ENCODE results near the gene DAP.

Gene DAP

DNA sequence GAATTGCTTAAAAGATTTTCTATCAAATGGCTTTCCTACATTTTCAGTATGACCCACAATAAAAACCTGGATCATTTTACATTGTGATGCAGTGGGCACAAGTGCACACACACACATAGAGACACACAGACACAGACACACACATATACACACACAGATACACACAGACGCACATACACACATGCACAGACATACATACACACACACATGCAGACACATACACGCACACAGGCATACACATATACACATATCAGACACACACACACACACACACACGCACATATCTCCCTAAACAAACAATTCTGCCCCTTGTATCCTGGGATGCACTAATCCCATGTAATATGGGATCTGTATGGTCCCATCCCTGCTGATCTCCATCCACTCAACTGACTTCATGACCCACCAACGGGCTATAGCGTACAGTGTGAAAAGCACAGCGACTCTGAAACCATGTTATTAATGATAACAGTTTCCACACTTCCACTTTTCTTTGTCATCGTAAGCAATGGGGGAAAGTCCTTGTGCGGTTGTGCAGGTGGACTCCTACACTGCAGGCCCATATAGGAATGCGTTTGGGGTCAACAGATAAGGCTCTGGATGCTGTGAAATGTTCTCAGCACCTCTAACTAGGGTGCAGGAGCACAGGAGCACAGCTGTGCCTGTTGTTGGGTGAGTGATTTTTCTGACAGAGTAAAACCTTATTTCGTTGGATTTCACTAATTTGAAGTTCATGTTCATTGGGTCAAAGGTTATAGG, 52.7 kb downstream of the DAP start:
- no peak for DNase-seq

DNA sequence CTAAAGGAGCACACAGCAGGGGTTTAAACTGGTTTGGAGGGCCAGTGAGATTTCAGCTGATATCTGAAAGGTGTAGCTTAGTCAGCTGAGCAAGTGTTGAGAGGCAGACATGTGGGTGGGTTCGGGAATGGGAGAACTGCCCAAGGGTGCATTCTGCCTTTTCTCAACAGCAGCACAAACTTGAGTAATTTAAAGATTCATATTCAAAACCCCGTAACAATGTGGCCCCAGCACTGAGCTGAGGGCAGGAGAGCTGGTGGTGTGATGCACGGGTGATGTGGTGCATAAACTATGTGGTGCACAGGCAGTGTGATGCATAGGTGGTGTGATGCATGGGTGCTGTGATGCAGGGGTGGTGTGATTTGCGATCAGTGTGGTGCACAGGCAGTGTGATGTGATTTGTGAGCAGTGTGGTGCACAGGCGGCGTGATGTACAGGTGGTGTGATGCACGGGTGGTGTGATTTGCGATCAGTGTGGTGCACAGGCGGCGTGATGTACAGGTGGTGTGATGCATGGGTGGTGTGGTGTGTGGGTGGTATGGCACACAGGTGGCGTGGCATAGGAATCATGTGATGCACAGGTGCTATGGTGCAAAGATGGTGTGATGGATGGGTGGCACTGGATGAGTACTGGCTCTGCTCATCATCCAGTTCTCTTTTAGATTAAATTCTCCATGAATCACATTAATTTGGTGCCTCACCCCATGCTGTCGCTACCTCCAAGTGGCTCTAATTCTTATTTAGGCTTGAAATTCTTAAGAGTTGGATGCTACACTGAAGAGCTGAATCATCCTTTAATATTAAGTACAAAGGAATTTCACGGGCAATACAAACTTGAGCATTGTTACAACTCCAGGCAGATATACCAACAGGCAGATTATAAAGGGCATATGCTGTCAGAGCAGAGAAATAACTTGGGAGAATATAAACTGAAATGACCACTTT, 53.6 kb downstream of the DAP start:
- no peak for DNase-seq

DNA sequence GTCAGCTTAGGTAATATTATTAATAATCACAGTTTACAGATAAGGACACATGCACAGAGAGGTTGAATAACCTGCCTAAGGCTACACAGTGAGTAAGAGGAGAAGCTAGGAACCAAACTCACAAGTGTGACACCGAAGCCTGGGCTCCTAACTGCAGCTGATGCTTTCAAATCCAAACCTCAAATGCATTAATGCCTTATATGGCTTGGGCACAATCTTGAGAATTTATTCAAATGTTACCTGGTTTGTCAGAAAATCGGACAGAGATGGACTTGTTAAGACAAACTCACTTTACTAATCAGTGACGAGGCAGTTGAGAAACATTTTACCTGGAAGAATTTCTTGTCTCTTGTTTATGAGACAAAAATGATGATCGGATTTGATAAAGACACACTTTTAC, 54.7 kb downstream of the DAP start:
- DNase-seq: no peak

DNA sequence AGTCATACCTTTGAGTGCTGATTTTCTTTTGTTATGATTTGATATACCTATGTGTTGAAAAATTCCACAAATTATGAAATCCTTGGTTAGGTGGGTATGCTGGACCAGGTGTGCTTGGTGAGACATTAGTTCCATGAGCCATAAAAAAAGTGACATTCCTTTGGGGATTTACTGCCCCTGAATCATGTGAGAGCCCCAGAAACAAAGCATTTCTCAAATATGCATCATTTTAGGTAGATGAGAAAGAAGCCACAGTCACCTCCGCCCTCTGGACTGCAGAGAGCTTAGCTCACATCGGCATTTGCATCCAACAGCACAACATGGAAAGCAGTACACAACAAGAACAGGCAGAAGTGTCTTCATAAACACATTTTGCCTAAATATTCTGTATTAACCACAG, 55.3 kb downstream of the DAP start:
- no peak for DNase-seq

DNA sequence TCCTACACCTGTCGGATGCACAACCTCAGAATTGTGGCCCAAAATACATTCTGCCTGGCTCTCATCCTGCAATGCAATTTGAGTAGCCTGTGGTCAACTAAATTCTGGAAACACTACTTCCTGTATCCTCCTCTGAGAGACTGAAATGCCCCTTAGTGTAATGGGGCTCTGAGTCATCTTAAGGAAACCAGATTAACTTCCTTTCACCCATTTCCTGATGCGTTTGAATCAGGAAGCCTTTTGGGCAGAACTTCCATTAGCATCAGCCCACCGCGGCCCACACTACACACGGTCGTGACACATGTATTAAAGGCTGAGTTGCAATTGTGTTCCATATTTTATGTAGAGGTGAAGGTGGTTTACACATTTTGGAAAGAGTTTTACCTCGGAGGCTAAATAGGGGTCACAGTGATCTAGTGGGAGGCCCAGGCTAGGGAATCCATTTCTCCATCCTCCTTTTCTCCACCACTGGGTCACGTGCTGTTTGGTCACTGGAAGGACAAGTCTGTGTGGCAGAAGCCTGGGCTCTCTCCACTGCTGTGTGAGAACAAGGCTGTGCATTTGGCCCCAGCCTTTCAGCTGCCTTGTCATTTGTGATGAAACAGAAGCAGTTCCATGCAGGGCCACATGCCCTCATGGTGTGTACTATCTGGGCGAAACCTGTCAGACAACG, 55.9 kb downstream of the DAP start:
- no peak for DNase-seq

DNA sequence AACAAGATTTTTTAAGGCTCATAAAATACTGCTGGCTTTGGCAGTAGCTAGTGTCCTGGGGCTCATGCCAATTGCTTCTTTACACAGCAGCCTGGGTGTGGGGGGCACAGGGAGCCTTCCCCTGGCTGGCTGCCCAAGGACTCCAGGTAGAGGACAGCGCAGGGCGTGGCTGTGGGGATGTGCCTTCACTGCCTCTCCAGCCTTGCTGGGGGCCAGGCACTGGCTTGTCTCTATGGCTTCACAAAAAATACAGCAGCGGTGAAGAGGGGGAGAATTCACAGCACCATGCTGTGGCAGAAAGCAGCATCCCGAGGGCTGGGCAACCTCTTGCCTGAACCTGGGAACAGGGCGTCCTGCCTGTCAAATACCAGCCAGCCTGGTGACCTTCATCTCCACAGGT, 57.4 kb downstream of the DAP start:
- no peak for DNase-seq

DNA sequence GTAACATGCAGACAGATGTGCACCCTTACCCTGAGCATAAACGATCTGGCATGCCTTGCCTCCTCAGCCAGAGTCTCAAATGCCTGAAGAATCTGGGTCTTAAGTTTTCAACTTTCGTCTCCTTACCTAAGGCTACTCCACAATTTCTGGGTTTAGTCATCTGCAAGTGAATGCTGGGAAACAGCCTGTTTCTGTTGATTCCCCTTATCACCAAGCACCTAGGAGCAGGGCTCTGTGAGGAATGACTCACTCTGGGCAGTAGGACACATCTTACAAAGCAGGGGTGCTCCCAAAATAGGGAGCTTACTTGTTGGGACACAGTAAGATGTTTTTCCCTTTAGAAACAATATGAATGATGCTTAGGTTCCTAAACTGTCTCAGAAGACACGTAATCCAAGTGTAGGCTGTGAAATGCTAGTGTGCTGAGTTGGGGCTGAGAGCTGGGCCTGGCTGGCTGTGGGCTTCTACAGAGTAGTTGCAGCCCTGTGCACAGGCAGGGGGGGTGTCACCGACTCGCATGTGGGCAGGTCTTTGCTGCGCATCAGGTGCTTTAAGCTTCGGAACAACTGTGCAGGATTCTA, 58.0 kb downstream of the DAP start:
- no peak for DNase-seq

DNA sequence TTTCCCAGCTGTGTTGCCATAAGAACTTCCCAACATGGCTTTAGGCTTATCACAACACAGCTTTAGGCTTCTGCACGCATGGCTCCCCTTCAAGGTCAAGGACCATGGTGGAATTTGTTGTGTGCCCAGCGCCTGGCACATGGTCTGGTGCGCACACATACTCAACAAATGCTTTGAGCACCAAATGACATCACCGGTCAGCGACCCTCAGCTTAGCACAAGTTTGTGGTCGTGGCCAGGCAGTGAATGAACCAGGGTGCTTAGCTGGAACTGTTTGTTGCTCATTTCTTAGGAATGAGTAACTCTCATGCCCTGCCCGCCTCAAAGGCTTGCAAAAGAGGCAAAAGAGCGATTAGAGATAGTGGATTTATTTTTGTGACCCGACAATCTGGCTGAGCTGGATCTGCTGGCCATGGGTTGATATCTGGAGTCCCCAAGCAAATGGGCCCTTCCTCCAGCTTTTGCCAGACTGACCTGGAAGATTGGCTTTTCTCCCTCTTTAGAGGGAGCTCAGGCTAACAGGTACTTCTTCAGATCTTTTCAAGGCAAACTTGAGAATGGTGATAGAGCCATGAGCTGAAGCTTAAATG, 58.9 kb downstream of the DAP start:
- DNase-seq: no peak

DNA sequence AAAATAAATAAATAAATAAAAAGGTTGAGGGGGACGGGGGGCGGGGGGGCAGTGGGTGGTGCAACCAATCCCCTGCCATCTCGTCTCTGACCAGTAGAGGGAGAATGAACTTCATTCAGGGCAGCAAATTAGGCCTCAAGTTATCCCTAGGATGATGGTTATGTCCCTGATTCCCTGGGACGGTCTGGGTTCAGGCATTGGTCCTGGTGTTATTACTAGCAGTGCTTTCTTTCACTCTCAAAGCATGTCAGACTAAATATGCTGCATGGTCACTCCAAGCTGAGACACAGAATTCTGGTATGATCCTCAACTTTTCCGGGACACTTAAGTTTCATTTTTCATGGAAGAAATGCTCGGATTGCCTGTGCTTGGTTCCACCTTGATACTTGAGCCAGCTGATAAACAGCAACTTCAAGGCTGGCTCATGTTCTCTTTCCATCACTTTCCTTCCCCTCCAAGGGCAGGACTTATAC, 59.4 kb downstream of the DAP start:
- DNase-seq: no peak

DNA sequence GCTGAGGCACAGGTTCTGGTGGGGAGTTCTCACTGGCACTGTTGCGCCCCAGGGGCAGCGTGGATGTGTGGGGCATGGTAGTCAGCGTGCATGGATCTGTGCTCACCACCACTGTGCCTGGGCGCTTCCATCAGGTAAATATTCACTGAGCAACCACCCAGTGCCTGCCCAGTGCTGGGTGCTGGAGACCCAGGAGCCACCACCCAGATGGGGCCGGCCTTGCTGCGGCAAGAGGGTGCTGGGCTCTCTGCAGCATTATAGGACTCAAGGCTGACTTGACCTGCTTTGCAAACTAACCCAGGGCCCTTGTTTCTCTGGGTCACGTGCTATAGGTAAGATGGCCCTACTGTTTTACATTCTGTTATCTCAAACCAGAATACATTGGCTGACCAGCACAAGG, 60.5 kb downstream of the DAP start:
- no peak for DNase-seq

DNA sequence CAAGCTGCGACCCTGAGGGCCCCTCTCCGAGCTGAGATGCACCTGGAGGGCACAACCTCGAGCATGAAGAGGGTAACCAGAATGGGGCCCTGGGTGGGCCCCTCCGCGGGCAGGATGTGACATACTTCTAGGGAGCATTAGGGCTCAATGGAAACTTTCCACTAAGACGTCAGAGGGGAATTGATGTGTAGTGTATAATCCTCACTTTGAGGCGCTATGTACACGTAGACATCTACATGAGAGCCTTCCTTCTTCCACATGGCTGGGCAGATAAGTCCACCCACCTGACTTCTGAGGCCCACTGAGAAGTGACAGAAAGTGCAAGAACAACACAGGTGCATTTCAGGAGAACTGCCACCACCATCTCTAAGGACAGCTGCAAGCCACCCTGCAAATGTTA, 61.0 kb downstream of the DAP start:
- no peak for DNase-seq

DNA sequence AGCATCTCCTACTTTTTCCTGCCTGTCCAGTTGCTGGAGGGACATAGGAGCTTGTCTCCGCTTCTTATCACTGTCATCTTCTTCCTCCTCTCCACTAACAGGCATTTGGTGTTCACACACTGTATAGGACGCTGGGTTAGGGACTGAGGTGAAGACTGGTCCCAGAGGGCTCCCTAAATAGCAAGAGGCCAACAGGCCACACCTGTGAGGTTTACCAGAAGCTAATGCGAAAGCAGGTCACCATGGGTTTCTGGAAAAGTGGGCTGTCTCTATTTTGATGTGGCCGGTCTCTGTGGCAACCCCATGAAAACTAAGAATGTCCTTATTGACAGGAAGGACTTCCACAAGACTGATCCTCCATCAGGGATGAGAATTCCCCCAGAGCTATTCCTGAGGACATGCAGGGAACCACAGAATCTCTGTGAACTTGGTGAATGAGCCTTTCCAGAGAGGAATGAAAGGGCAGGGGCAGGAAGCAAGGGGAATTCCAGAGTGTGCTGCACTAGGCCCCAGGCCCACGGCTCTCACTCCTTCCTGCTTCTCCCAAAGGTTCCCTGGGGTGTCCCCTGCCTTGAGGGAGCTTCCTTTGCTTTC, 61.7 kb downstream of the DAP start:
- no peak for DNase-seq

DNA sequence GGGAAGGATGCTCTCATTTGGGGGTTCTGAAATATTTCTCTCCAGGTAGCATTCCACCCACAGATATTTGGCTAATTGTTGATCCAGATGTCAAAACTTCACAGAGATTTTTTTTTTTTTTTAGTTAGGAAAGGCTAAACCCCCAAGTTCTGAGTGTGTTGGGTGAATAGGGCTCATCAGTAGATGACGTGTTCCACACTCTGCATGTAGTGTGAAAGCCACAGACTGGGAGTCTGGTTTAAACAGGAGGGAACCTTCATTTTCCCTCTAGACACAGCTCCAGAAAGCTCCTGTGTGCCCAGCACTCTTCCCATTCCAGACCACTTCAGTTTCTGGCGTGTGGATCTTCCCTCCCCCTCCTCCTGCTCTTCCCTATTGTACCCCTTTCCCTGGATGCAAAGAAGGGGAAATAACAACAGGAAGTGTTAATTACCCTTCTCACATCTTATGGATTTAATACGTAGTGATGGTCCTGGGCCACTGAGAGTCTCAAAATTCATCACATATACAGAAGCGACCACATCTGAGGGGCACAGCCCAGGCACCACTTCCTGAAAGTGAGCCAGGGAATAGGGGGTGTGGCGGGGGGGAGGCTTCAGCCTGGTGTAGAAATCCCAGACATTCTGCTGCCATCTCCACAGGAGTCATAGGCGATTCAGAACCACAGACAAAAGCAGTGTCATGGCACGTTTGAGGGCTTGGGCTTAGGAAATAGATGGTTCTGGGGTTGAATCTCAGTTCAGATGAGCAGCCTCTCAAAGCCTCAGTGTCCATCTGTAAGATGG, 65.1 kb downstream of the DAP start:
- no peak for DNase-seq

DNA sequence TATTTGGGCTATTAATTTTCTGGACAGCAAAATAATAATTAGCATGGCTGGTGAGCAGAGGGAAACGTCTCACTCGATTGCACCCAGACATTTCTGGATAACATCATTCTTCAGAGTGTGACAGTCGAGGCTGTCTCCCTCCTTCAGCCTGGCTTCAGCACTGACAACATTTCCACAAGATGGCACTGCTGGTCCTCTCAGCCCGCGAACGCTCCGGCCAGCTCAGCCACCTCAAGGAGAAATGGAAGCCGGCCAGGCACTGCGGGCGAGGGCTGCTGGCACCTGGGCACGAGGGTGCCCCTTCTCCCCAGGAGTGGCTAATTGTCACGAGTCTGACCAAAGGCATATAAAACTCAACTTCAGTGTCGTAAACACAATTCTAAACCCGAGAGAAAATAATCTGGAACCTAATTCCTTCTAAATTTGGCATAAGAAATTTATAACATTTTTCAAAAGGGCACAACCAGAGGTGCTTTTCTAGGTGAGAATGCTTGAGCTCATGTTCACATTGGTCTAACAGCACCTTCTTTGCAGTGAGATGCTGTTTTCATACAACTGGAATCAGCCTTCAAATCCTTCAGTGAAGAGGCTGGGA, 65.9 kb downstream of the DAP start:
- no peak for DNase-seq

DNA sequence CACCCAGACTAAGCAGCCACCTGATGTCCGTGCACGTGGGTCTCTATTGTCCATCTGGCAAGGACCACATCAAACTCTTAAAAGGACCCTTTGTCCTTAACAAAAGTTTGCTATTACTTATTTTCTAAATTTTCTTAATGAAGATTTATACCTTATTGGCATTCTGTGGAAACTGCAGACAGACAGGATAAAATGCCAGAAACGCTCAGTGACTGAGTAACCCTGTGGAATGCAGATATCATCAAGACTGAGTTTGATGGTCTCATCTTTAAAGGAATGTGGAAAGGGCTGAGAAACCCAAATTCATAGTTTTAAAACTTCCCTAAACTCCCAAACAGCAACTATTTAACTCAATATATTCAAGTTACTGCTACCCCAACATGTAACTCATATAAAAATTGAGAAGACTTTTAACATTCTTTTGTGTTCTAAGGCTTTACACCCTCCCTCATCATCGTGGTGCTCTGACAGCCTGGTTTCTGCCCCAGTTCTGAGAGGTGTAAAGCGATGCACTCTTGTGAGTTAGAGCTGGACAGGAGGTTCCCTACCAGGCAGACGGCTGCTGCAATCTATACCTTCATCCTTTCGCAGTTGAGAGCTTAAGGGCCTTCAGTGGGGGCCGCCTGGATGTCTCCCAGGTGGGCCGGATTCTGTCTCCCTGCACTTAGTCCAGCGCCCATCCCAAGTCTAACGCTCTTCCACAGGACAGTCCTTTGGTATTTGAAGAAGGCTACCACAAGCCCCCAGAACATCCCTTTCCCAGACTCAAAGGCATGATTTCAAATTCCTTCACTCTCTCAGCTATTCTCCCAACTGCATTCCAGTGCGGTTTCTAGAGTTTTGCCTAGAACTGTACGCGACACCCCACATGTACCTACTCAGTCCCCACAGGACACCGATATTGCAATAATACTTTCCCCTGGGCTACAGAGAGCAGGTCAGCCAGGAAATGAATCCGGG, 68.9 kb downstream of the DAP start:
- no peak for DNase-seq

DNA sequence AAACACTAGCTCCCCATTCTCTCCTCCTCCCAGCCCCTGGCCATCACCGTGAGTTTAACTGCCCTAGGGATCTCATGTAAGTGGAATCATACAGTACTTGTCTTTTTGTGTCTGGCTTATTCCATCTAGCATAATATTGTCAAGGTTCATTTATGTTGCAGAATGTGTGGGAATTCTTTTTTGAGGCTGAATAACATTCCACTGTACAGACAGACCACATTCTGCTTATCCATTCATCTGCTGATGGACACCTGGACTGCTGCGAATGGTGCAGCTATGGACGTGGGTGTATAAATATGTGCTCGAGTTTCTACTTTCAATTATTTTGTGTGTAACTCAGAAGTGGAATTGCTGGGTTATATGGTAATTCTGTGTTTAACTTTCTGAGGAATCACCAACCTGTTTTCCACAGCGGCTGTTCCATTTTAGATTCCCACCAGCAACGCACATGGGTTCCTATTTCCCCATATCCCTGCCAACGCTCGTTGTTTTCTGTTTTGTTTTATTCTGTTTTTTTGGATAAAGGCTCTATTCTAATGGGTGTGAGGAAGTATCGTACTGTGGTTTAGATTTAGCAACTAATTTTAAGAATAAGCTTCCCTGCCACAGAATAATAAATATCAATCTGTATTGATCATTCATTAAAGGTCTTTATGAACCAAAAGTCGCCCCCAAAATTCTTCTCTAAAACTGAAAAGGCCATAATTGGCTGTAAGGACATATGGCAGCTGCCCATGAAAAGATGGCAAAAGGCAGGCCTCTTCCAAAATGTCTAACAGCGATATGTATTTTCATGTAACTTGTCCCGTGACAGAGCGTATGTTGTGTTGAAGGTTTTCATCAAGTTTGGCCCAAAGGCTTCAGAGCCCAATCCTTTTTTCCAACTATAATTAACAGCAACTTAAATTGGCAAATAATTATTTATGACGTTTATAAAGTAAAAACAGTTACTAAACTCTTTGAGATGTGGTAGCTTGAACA, 70.3 kb downstream of the DAP start:
- DNase-seq: no peak

DNA sequence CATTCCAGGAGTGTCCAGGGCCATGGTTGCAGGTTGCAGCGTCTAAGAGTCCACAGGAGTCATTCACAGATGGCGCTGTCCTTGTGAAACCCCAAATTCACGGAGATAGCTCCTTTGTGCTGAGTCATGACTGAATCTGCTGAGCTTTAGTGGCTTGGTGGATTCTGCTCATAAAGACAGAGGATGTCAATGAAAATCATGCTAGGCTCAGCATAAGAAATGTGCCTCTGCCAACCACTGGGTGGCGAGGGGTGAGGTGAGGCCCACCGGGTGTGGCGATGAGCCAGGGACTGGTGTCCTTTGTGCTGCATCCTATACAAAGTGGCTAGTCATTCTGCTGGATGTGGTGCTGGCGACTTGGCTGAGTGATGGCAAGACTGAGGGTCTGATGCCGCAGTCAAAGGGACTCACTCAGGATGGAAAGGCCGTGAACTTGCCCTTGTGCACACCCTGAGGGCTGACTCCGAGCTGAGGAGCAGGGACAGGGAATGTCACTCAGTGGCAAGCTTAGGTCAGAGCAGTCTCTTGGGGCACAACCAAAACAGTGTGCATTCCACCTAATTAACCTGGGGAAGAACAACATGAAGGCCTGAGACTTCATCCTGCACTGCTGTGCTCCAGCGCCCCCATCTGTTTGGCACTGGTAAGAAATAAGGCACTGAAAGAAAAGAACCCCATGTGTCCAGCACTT, 71.5 kb downstream of the DAP start:
- no peak for DNase-seq

DNA sequence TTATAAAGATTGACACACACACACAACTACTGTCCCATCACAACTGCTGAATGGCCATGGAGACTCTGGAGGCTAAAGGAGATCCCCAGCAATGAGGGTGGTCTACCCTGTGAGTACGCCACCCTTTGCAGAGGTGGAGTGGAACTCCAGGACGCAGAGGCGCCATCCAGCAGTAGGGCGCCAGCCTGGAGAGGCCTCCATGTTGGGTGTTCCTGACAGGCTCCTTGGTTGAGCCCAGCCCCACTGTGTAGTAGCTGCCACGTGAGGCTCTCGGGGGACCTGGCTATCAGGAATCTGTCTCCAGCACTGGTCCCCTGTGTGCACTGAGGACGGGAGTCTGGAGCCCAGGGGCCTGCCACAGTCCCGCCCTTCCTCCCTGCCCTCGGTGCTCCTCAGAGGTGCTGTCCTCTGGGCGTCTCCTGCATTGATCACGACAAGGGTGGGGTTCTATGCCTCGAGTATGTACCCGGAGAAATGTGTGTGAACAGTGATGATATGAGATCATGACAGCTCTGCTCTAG, 72.3 kb downstream of the DAP start:
- DNase-seq: no peak
